GM12874 (cell line): Measurements from ENCODE around the gene RAB3IL1.

ENCODE experiments used
- CTCF ChIP-seq: IDR thresholded peaks from 2 replicates; pipeline ENCODE4 v1.5.1; 2011; ENCODE audit warnings: low read depth, mild to moderate bottlenecking, control low read depth, low read length, moderate library complexity; ENCODE audit not compliant: insufficient read depth

RAB3IL1 gene

GRCh38 chr11:61961570-61962212, 44.3 kb upstream of the RAB3IL1 start:
- TF ChIP-seq CTCF: no peak

- no peak for TF ChIP-seq CTCF
These were observed 43.2 kb upstream of the RAB3IL1 start for GRCh38 chr11:61960532-61960931.

GRCh38 chr11:61959678-61960077, 42.3 kb upstream of the RAB3IL1 start:
- TF ChIP-seq CTCF: no peak

GRCh38 chr11:61959114-61959513, 41.7 kb upstream of the RAB3IL1 start:
- no peak for TF ChIP-seq CTCF

- TF ChIP-seq CTCF: no peak
These were observed 41.2 kb upstream of the RAB3IL1 start for GRCh38 chr11:61958590-61958989.

- no peak for TF ChIP-seq CTCF
These were observed 39.8 kb upstream of the RAB3IL1 start for GRCh38 chr11:61957021-61957770.

- no peak for TF ChIP-seq CTCF
These were observed 39.0 kb upstream of the RAB3IL1 start for GRCh38 chr11:61956191-61957020.
